Nephron progenitor cell (in vitro differentiated cells): ENCODE data around the gene ADI1.

Source experiments
- DNase-seq: peaks from one replicate; pipeline ENCODE4 v3.0.0; 2021
- H3K27ac Mint-ChIP-seq: 2 replicates; pipeline ENCODE4 v1.8.0; 2021; ENCODE audit warnings: mild to moderate bottlenecking, moderate library complexity, mixed read lengths
- H3K27me3 Mint-ChIP-seq: 2 replicates; pipeline ENCODE4 v1.8.0; 2021; ENCODE audit warnings: mild to moderate bottlenecking, low read depth, mixed read lengths; ENCODE audit not compliant: poor library complexity
- H3K36me3 Mint-ChIP-seq: 2 replicates; pipeline ENCODE4 v1.8.0; 2021; ENCODE audit warnings: low read depth, mixed read lengths
- H3K4me1 Mint-ChIP-seq: 2 replicates; pipeline ENCODE4 v1.8.0; 2021; ENCODE audit warnings: mixed read lengths
- H3K4me3 Mint-ChIP-seq: 2 replicates; pipeline ENCODE4 v1.8.0; 2021; ENCODE audit warnings: mild to moderate bottlenecking, moderate library complexity, mixed read lengths
- H3K9me3 Mint-ChIP-seq: 2 replicates; pipeline ENCODE4 v1.8.0; 2021; ENCODE audit warnings: mild to moderate bottlenecking, moderate library complexity, mixed read lengths
- TF ChIP-seq, protein P1 (sequence below): fragments of 200-600 bp; sonication (generic); IDR thresholded peaks from 2 replicates; pipeline ENCODE4 v1.5.0; 2021; ENCODE audit warnings: antibody characterized with exemption

The ADI1 gene

DNA sequence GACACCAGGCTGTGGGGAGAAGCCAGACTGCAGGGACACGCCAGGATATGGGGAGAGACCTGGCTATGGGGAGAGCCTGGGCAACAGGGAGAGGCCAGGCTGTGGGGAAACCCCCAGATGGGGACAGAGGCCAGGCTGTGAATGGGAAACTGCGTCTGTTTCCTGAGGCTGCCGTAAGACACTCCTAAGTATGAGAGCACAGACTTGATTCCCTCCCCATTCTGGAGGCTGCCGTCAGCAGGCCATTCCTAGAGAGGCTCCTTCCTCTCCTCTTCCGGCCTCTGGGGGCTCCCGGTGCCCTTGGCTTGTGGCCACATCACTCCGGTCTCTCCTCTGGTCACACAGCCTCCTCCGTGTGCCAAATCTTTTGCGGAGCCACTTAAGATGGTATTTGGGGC is 32.3 kb downstream of the ADI1 start:
- peaks cover 5% of the 10 kb centered on the region for H3K9me3 Mint-ChIP-seq
- TF ChIP-seq, protein P1, sequence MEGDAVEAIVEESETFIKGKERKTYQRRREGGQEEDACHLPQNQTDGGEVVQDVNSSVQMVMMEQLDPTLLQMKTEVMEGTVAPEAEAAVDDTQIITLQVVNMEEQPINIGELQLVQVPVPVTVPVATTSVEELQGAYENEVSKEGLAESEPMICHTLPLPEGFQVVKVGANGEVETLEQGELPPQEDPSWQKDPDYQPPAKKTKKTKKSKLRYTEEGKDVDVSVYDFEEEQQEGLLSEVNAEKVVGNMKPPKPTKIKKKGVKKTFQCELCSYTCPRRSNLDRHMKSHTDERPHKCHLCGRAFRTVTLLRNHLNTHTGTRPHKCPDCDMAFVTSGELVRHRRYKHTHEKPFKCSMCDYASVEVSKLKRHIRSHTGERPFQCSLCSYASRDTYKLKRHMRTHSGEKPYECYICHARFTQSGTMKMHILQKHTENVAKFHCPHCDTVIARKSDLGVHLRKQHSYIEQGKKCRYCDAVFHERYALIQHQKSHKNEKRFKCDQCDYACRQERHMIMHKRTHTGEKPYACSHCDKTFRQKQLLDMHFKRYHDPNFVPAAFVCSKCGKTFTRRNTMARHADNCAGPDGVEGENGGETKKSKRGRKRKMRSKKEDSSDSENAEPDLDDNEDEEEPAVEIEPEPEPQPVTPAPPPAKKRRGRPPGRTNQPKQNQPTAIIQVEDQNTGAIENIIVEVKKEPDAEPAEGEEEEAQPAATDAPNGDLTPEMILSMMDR, result no peak
- no peak for DNase-seq
- H3K4me3 Mint-ChIP-seq, result no peak overlapping the region
- H3K27ac Mint-ChIP-seq, result no peak overlapping the region
- H3K27me3 Mint-ChIP-seq, result peaks cover 4% of the 10 kb centered on the region
- H3K36me3 Mint-ChIP-seq, result peaks cover 46% of the 10 kb centered on the region
- peaks cover 41% of the 10 kb centered on the region for H3K4me1 Mint-ChIP-seq

DNA sequence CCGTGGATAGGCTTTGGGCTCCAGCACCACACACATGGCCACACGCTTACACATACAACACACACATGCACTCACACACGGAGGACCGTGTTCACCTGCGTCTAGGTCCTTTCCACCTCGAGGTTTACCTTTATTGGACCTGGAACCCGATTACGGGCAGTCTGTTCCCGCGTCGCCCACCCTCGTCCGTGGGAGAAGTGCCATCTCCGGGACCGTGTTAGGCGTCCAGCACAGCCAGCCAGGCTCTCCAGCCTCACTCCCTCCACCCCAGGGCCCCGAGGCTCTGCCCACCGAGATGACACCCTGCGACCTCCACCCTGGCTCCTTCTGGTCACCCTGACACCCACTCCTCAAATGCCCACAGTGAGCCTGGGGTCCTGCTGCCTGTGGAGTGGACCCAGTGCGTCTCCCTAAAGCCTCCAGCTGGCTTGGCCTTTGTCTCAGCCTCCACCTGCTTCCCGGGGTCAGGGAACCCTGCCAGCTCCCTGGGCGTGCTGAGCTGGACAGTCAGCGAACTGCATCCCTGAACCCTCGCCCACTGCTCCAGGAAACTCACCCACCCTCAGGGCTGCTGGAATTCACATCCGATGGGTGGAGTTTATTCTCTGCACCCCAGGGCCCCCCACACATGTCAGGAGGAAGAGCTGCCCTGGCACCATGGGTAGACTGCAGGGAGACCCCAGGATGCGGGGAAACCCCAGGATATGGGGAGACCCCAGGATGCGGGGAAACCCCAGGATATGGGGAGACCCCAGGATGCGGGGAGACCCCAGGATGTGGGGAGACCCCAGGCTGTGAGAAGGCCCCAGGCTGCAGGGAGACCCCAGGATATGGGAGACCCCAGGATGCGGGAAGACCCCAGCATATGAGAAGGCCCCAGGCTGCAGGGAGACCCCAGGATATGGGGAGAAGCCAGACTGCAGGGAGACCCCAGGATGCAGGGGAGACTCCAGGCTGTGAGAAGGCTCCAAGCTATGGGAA is 33.0 kb downstream of the ADI1 start:
- TF ChIP-seq, protein P1, result no peak
- H3K9me3 Mint-ChIP-seq, result peaks cover 5% of the 10 kb centered on the region
- H3K4me1 Mint-ChIP-seq, result peaks cover 37% of the 10 kb centered on the region
- no peak for DNase-seq
- no peak overlapping the region for H3K27ac Mint-ChIP-seq
- peaks cover 46% of the 10 kb centered on the region for H3K36me3 Mint-ChIP-seq
- no peak overlapping the region for H3K4me3 Mint-ChIP-seq
- H3K27me3 Mint-ChIP-seq, result no peaks in the 10 kb centered on the region

DNA sequence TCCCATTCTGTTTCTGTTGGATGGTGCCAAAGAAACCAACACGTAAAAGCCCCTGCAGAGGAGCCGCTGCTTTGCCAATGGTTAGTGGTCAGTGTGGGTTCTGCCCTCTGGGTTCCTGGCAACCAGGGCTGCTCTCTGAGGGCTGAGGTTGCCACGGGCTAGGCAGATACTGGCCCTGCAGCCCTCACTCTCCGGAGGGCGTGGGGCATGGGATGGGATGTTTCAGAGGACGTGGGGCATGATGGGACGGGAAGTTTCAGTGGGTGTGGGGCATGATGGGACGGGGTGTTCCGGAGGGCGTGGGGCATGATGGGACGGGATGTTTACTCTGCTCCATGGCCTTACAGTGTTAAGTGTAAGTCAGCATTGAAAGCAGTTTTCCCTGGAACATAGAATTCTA is 34.2 kb downstream of the ADI1 start:
- H3K4me3 Mint-ChIP-seq, result no peak overlapping the region

DNA sequence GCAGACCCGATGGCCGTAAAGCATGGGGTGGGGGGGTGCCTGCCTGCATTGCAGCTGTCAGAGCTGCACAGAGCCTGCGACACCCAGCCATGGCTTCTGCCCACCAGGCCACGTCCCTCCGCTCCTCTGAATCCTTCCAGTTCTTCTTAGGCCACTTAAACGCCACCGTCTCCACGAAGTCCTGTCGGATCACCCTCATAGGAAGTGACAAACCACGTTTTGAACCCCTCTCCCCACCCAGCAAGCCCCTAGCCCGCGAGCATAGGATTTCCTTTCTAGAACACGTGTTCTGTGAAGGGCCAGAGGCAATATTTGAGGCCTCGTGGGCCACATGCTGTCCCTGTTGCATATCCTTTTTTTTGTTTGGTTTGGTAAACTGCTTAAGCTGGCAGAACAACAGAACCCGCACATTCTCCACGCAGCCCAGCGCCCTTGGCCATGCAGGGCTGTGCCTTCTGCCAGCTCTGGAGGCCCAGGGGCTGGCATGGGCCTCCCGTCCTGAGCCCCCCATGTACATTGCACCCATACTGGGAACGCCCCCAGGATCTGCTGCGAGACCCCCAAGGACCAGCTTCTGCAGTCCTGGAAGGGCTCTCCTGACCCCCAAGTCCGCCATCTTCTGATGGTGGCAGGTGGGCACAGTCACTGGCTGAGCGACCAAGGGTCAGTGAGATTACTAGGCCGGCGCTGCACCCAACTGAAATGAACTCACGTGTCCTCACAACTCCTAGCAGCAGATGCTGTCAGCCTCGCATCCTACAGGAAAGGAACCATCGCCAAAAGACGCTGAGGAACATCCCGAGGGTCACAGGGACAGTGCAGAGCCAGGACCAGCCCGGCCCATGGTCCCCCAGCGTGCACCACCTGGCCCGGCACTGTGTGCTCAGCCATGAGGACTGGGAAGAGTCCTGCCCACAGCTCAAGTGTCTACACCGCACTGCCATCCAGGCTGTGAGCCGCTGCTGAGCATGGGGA is 35.1 kb downstream of the ADI1 start:
- Mint-ChIP-seq H3K36me3 (peaks cover 60% of the 10 kb centered on the region), H3K27ac (no peak overlapping the region)

More for the DNA sequence above, 34.2 kb downstream of the ADI1 start:
- TF ChIP-seq, protein P1, result no peak
- Mint-ChIP-seq H3K27ac (no peak overlapping the region), H3K27me3 (no peaks in the 10 kb centered on the region), H3K36me3 (peaks cover 51% of the 10 kb centered on the region), H3K9me3 (peaks cover 5% of the 10 kb centered on the region), H3K4me1 (peaks cover 26% of the 10 kb centered on the region)
- DNase-seq, result no peak

DNA sequence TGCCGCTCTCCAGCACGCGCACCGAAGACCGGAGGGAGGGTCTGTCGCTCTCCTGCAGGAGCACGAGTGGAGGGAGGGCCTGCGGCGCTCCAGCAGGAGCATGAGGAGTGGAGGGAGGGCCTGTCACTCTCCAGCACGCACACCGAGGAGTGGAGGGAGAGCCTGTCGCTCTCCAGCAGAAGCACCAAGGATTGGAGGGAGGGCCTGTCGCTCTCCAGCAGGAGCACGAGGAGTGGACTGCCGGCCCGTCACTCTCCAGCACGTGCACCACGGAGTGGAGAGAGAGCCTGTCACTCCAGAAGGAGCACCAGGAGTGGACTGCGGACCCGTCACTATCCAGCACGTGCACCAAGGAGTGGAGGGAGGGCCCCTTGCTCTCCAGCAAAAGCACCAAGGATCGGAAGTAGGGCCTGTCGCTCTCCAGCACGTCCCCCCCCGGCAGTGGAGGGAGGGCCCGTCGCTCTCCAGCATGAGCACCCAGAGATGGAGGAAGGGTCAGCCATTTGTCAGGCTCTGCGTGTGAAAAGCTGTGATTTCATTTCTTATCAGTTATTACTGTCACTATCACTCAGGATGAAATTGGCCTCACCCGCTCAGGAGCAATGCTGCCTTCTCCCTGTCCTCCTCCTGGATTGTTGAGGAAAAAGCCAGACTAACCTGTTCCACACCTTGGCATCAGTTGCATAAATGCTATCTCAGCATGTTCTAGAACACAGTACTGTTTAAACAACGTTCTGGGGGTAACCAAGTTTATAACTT is 35.9 kb downstream of the ADI1 start:
- H3K27me3 Mint-ChIP-seq, result no peaks in the 10 kb centered on the region
- peaks cover 5% of the 10 kb centered on the region for H3K9me3 Mint-ChIP-seq
- no peak for DNase-seq
- H3K4me3 Mint-ChIP-seq, result no peak overlapping the region
- peaks cover 13% of the 10 kb centered on the region for H3K4me1 Mint-ChIP-seq
- no peak overlapping the region for H3K27ac Mint-ChIP-seq
- TF ChIP-seq, protein P1, result no peak
- peaks cover 66% of the 10 kb centered on the region for H3K36me3 Mint-ChIP-seq

More for the DNA sequence above, 35.1 kb downstream of the ADI1 start:
- TF ChIP-seq, protein P1, result no peak
- Mint-ChIP-seq H3K4me3 (no peak overlapping the region), H3K4me1 (peaks cover 22% of the 10 kb centered on the region), H3K27me3 (no peaks in the 10 kb centered on the region), H3K9me3 (peaks cover 5% of the 10 kb centered on the region)
- DNase-seq, result no peak
